Uterus (tissue), 4 donors: ENCODE results near the gene SPAG17. TPM values are rescaled to one million over a fixed set of nuclear protein-coding genes. Genes with fewer than 3 reads are reported as not detected.

Source experiments
- DNase-seq, 2 donors: peaks; one replicate each; pipeline ENCODE4 v3.0.0-alpha.2; 2019 to 2020
- H3K27ac ChIP-seq, 2 donors: fragments of 200-600 bp; sonication (generic); 1 replicate in 1 of 2; 2 replicates in 1 of 2; pipeline ENCODE4 v1.5.1; 2016 to 2018
- H3K27me3 ChIP-seq, 2 donors: fragments of 200-600 bp; sonication (generic); one replicate each; pipeline ENCODE4 v1.5.1; 2018 to 2019; ENCODE audit warnings: control low read depth in 1 of 2
- H3K36me3 ChIP-seq, 2 donors: fragments of 200-600 bp; sonication (generic); one replicate each; pipeline ENCODE4 v1.5.1; 2019; ENCODE audit warnings: control low read depth in 1 of 2
- H3K4me1 ChIP-seq, 2 donors: fragments of 200-600 bp; sonication (generic); one replicate each; pipeline ENCODE4 v1.5.1; 2018 to 2019; ENCODE audit warnings: control low read depth in 1 of 2
- H3K4me3 ChIP-seq, 2 donors: fragments of 200-600 bp; sonication (generic); 1 replicate in 1 of 2; 2 replicates in 1 of 2; pipeline ENCODE4 v1.5.1; 2018 to 2019; ENCODE audit warnings: mild to moderate bottlenecking in 1 of 2
- H3K9me3 ChIP-seq, 2 donors: fragments of 200-600 bp; sonication (generic); one replicate each; pipeline ENCODE4 v1.5.1; 2019; ENCODE audit warnings: control low read depth in 1 of 2
- CTCF ChIP-seq, 4 experiments: fragments of 200-600 bp in 2 of 4; fragments of 450-650 bp in 2 of 4; sonication (generic) in 2 of 4; IDR thresholded peaks; one replicate each; pipeline ENCODE4 v1.5.1; 2016 to 2019; ENCODE audit warnings: antibody characterized with exemption in 4 of 4, mild to moderate bottlenecking in 2 of 4, moderate library complexity in 1 of 4
- POLR2A ChIP-seq, 2 donors: fragments of 450-650 bp; IDR thresholded peaks; one replicate each; pipeline ENCODE4 v1.6.1; 2016; ENCODE audit warnings: antibody characterized with exemption in 2 of 2, mild to moderate bottlenecking in 1 of 2, moderate library complexity in 1 of 2
- intact Hi-C: fragments of 100-400 bp; cut with DNase I; formaldehyde crosslinking; loops from one replicate; pipeline ENCODE4 v1.15.1; 2023; ENCODE audit warnings: low total_unique reads
- total RNA-seq, 4 donors: library from RNA; depleted of rRNA in 3 of 4; stranded (reverse); fragments of >200 nt in 3 of 4; gene quantifications; one replicate each; pipeline versions ENCODE4 v1.1.0 to v1.2.4, GENCODE V29; 2014 to 2023
- donor health status: DM: yes; HTN: yes; CAD: no.

SPAG17 gene
- total RNA-seq = 1 to 10 TPM in 2 of 4 donors, not detected in 2; 1.1 to 7.7 TPM

DNA sequence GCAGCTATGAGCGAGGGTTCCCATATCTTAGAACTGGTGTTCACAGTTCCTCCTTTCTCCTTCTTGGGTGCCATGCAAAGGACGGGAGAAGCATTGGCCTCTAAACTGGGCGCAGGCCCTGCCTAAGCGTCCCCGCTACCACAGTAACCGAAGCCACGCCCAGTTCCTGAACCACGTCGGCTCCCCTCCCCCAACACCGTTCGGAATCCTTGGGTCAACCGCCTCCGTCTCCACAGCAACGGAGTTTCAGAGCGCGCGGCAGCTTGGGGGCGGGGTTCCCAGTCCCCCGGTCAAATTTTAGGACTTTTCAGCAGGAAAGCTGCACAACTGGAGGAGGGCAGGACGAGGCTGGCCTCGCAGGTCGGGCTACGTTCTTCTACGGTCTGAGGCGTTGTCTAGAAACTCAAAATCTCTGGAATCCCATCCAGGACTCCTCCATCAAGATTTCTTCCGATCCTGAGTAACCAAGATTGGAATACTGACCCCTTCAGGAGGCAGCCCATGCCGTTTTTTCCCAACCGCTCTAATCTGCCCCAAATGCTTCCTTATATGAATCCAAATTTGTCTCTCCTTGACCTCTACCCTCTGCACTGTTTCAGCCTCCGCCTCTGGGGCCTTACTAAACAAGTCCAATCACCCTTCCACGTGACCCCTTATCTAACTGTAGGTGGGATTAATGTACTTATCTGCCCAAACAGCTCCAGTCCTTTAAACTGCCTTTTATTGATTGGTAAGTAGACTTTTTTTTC is at the start of gene SPAG17:
SPAG17 (minus strand) TSS at position 145 of the 749 bp plus-strand sequence; CDS start at position 74, 71 bp downstream.
- H3K27ac ChIP-seq = no peak within 1 kb of the TSS
- peak within 1 kb of the TSS; percentile 12 to 17 for H3K4me3 ChIP-seq
- H3K4me1 ChIP-seq = no peaks in the 10 kb centered on the region
- intact Hi-C loops = no loop called here
- H3K9me3 ChIP-seq = no peaks in the 10 kb centered on the region
- peak in 1 of 2 donors; percentile 40 for DNase-seq
- TF ChIP-seq POLR2A (IDR thresholded peaks at IDR 0.05) (no peak), CTCF (IDR thresholded peaks at IDR 0.05) (no peak)
- H3K36me3 ChIP-seq = no peaks in the 10 kb centered on the region
- no peaks in the 10 kb centered on the region for H3K27me3 ChIP-seq

DNA sequence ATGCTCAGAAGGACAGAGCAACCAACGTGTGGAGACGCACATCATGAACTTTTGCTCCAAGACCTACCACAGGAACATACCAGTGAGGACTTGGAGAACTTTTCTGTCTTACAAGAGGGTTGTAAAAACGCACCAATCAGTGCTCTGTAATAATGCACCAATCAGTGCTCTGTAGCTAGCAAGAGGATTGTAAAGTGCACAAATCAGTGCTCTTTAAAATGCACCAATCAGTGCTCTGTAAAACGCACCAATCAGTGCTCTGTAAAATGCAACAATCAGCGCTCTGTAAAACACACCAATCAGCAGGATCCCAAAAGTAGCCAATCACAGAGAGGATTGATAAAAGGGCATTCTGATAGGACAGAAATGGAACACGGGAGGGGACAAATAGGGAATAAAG is 40.4 kb upstream of the SPAG17 start:
- intact Hi-C loops = no loop called here
- TF ChIP-seq POLR2A (IDR thresholded peaks at IDR 0.05) (no peak), CTCF (IDR thresholded peaks at IDR 0.05) (no peak)
- no peaks in the 10 kb centered on the region for H3K27me3 ChIP-seq
- H3K4me1 ChIP-seq = no peaks in the 10 kb centered on the region
- no peaks in the 10 kb centered on the region for H3K9me3 ChIP-seq
- no peak overlapping the region for H3K4me3 ChIP-seq
- no peak for DNase-seq
- no peak overlapping the region for H3K27ac ChIP-seq
- no peaks in the 10 kb centered on the region for H3K36me3 ChIP-seq

DNA sequence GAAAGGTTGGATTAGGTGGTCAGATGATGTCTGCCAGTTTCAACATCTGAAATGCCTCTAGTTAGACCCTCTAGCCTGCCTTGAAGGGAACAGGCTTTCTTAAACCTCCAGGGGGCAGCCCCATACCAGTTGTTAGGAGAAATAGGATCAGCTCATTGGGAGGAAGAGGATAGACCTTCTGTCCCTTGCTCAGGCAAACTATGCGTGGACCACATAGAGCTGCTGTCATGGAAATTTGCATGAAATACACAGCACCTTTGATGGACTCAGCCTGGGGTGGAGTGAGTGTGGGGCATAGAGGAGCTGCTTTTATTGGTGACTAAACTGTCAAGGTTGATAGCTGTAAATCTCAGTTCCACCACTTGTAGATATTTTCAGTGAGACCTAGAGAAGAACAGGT is 38.4 kb upstream of the SPAG17 start:
- Histone ChIP-seq H3K9me3 (no peaks in the 10 kb centered on the region), H3K4me1 (no peaks in the 10 kb centered on the region), H3K36me3 (no peaks in the 10 kb centered on the region), H3K27ac (no peak overlapping the region), H3K27me3 (no peaks in the 10 kb centered on the region), H3K4me3 (no peak overlapping the region)
- intact Hi-C loops = no loop called here
- no peak for TF ChIP-seq POLR2A (IDR thresholded peaks at IDR 0.05)
- TF ChIP-seq CTCF (IDR thresholded peaks at IDR 0.05) = no peak
- no peak for DNase-seq

DNA sequence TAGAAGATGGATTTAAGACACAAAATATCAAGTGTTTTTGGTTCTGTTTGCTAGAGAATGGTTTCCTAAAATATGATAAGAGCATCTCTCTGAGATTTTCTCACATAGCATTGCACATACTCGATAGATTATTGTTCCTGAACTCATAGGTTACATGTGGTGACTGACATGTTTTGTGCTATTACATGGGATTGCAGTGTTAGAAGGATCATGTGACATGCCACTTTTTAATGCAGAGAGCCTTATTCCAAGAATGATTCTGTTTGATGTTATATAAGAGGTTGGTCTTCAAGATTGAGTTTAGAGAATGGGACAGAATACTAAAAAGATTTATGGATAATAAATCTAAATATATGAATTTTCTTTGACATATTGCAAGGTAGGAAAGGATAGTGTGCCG is 34.4 kb upstream of the SPAG17 start:
- Histone ChIP-seq H3K27ac (no peak overlapping the region), H3K36me3 (no peaks in the 10 kb centered on the region), H3K27me3 (no peaks in the 10 kb centered on the region), H3K4me1 (no peaks in the 10 kb centered on the region), H3K9me3 (no peaks in the 10 kb centered on the region), H3K4me3 (no peak overlapping the region)
- TF ChIP-seq POLR2A (IDR thresholded peaks at IDR 0.05) = no peak
- no peak for TF ChIP-seq CTCF (IDR thresholded peaks at IDR 0.05)
- intact Hi-C loops = no loop called here
- no peak for DNase-seq

- Histone ChIP-seq H3K4me1 (no peaks in the 10 kb centered on the region), H3K27me3 (no peaks in the 10 kb centered on the region), H3K4me3 (no peak overlapping the region), H3K36me3 (no peaks in the 10 kb centered on the region), H3K9me3 (no peaks in the 10 kb centered on the region), H3K27ac (no peak overlapping the region)
- TF ChIP-seq CTCF (IDR thresholded peaks at IDR 0.05) (no peak), POLR2A (IDR thresholded peaks at IDR 0.05) (no peak)
- intact Hi-C loops = no loop called here
- DNase-seq = no peak
Measured at GRCh38 chr1:118217141-118217838, 32.3 kb upstream of the SPAG17 start.
